NCI-H446 treated with DMSO at 0.1 percent for 48 hours (cell line): ENCODE measurements around the gene GART.
"Not testable (repeated sequence)": the region's sequence is repeated elsewhere in the genome, so short reads cannot be mapped to it uniquely, and the experiment has no call there.

Experiments used
- DNase-seq: peaks from one replicate; lab custom pipeline; 2025; lab: John Stamatoyannopoulos, UW

The GART gene

GRCh38 chr21:33512481-33512880, 29.4 kb downstream of the GART start:
- no peak for DNase-seq

- DNase-seq: no peak
Observed at GRCh38 chr21:33511639-33512038, 30.3 kb downstream of the GART start.

- DNase-seq: no peak
Observed at GRCh38 chr21:33510826-33511225, 31.1 kb downstream of the GART start.

- DNase-seq: not testable (repeated sequence)
Observed at GRCh38 chr21:33507003-33507402, 34.9 kb downstream of the GART start.

- DNase-seq: no peak
Observed at GRCh38 chr21:33505833-33506232, 36.1 kb downstream of the GART start.

- DNase-seq: no peak
Observed at GRCh38 chr21:33496345-33496744, 45.6 kb downstream of the GART start.

- no peak for DNase-seq
Observed at GRCh38 chr21:33495743-33496142, 46.2 kb downstream of the GART start.

GRCh38 chr21:33493756-33494155, 48.2 kb downstream of the GART start:
- no peak for DNase-seq

GRCh38 chr21:33492571-33492970, 49.3 kb downstream of the GART start:
- no peak for DNase-seq

- peak; percentile 91 for DNase-seq
Observed at GRCh38 chr21:33491373-33492102, 50.4 kb downstream of the GART start, which contains the start of gene DNAJC28. Gene DNAJC28 (minus strand): TSS chr21:33491716. CDS start chr21:33489393, 2,323 bp downstream.

- no peak for DNase-seq
Observed at GRCh38 chr21:33490991-33491372, 50.9 kb downstream of the GART start.

- DNase-seq: no peak
Observed at GRCh38 chr21:33488936-33489335, 53.0 kb downstream of the GART start.

- DNase-seq: no peak
Observed at GRCh38 chr21:33487996-33488395, 53.9 kb downstream of the GART start.

- no peak for DNase-seq
Observed at GRCh38 chr21:33481314-33481943, 60.5 kb downstream of the GART start.

GRCh38 chr21:33480481-33481103, 61.3 kb downstream of the GART start:
- no peak for DNase-seq

GRCh38 chr21:33479679-33480480, 62.0 kb downstream of the GART start, which contains the start of gene TMEM50B:
Gene TMEM50B (minus strand): TSS chr21:33479974. CDS start chr21:33468885, 11,089 bp downstream.
- DNase-seq: peak; percentile 89

GRCh38 chr21:33478935-33479678, 62.8 kb downstream of the GART start:
- no peak for DNase-seq

- no peak for DNase-seq
Observed at GRCh38 chr21:33478182-33478581, 63.7 kb downstream of the GART start.

GRCh38 chr21:33477066-33477465, 64.9 kb downstream of the GART start:
- DNase-seq: no peak

GRCh38 chr21:33473344-33473743, 68.6 kb downstream of the GART start:
- DNase-seq: no peak

GRCh38 chr21:33470701-33471100, 71.2 kb downstream of the GART start:
- no peak for DNase-seq
